GM06990 (cell line): ENCODE data around the gene FBXL20.

ENCODE experiments used
- DNase-seq: peaks from one replicate; pipeline ENCODE4 v3.0.0-alpha.2; 2011; ENCODE audit not compliant: insufficient read length; ENCODE audit errors: extremely low read depth
- H3K27me3 ChIP-seq: replicated peaks from 2 replicates; pipeline ENCODE4 v1.6.0; 2011; ENCODE audit warnings: low read length; ENCODE audit not compliant: control insufficient read depth, insufficient read depth
- H3K36me3 ChIP-seq: 2 replicates; pipeline ENCODE4 v1.5.1; 2011; ENCODE audit warnings: low read length; ENCODE audit not compliant: control insufficient read depth, insufficient read depth
- H3K4me3 ChIP-seq: replicated peaks from 2 replicates; pipeline ENCODE4 v1.5.1; 2011; ENCODE audit warnings: low read depth, mild to moderate bottlenecking, control low read depth, low read length
- CTCF ChIP-seq: IDR thresholded peaks from 2 replicates; pipeline ENCODE4 v1.5.1; 2011; ENCODE audit warnings: low read length, control low read depth, mild to moderate bottlenecking, inconsistent platforms; ENCODE audit not compliant: insufficient read depth, poor library complexity, severe bottlenecking

Gene FBXL20

GRCh38 chr17:39222866-39223834, 178.3 kb downstream of the FBXL20 start:
- DNase-seq = no peak
- no peak for TF ChIP-seq CTCF
- peaks cover 7% of the 10 kb centered on the region for H3K27me3 ChIP-seq
- H3K4me3 ChIP-seq = no peak overlapping the region
- no peaks in the 10 kb centered on the region for H3K36me3 ChIP-seq

- Histone ChIP-seq H3K36me3 (no peaks in the 10 kb centered on the region), H3K27me3 (peaks cover 4% of the 10 kb centered on the region)
Measured at GRCh38 chr17:39222151-39222550, 179.3 kb downstream of the FBXL20 start.

GRCh38 chr17:39221572-39221971, 179.9 kb downstream of the FBXL20 start:
- Histone ChIP-seq H3K36me3 (no peaks in the 10 kb centered on the region), H3K27me3 (peaks cover 4% of the 10 kb centered on the region), H3K4me3 (no peak overlapping the region)
- DNase-seq = no peak
- TF ChIP-seq CTCF = no peak

More at GRCh38 chr17:39222151-39222550, 179.3 kb downstream of the FBXL20 start:
- no peak overlapping the region for H3K4me3 ChIP-seq
- DNase-seq = no peak
- no peak for TF ChIP-seq CTCF

- no peak for TF ChIP-seq CTCF
- no peak for DNase-seq
- no peaks in the 10 kb centered on the region for H3K36me3 ChIP-seq
- H3K4me3 ChIP-seq = no peak overlapping the region
- H3K27me3 ChIP-seq = no peaks in the 10 kb centered on the region; the same call in none of the 2 replicates
Measured at GRCh38 chr17:39219647-39220154, 181.7 kb downstream of the FBXL20 start.

GRCh38 chr17:39218906-39219305, 182.5 kb downstream of the FBXL20 start:
- H3K27me3 ChIP-seq = no peaks in the 10 kb centered on the region; the same call in none of the 2 replicates
- TF ChIP-seq CTCF = no peak
- no peak for DNase-seq
- no peak overlapping the region for H3K4me3 ChIP-seq
- H3K36me3 ChIP-seq = no peaks in the 10 kb centered on the region
